ENCODE measurements around the gene GON7. TPM values are rescaled to one million over a fixed set of nuclear protein-coding genes. Genes with fewer than 3 reads are reported as not detected.
A peak's percentile ranks its signal among the peaks of the same experiment; 100 is the strongest.
"Not testable (repeated sequence)": the region's sequence is repeated elsewhere in the genome, so short reads cannot be mapped to it uniquely, and the experiment has no call there.

Gene GON7
- total RNA-seq, result 4.6 TPM

DNA sequence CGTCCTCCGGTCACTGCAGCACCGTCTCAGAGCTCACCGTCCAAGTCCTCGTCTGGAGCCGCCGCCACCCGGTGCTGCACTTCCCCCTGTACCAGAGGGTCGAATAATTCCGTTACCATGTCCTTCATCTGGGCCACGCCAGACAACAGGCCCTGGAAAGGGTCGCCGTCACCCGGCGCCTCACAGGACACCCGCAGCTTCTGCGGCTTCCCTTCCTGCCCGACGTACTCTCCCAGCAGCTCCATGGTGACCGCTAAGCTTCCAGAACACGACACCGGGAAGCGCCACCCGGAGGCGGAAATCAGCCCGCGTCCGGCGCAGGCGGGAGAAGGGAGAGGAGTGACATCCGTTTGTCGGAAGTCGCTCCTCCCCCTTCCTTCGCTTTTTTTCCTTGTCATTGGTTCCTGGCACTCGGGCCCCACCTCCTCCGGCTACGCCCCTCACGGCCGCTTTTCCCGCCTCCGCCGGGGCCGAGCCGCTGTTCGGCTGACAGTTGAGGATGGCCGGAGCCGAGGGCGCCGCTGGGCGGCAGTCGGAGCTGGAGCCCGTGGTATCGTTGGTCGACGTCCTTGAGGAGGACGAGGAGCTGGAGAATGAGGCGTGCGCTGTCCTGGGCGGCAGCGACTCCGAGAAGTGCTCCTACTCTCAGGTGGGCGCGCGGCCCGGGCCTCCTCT is at the start of gene GON7, which contains the start of gene UBR7:
Gene GON7, minus strand, starts transcription at position 273 of the 675 bp plus-strand sequence. Its CDS starts 28 bp downstream, at position 245.
Gene UBR7, plus strand, starts transcription at position 464 of the 675 bp plus-strand sequence. Its CDS starts 36 bp downstream, at position 500.
- Histone ChIP-seq H3K4me3 (ENCODE audit: low read length) (peak within 1 kb of the TSS; percentile 74), H3K4me1 (ENCODE audit: insufficient read depth, low read length) (peaks cover 44% of the 10 kb centered on the region), H3K9me3 (ENCODE audit: low read depth, low read length) (no peaks in the 10 kb centered on the region), H3K27me3 (ENCODE audit: insufficient read depth, low read length) (no peaks in the 10 kb centered on the region)

DNA sequence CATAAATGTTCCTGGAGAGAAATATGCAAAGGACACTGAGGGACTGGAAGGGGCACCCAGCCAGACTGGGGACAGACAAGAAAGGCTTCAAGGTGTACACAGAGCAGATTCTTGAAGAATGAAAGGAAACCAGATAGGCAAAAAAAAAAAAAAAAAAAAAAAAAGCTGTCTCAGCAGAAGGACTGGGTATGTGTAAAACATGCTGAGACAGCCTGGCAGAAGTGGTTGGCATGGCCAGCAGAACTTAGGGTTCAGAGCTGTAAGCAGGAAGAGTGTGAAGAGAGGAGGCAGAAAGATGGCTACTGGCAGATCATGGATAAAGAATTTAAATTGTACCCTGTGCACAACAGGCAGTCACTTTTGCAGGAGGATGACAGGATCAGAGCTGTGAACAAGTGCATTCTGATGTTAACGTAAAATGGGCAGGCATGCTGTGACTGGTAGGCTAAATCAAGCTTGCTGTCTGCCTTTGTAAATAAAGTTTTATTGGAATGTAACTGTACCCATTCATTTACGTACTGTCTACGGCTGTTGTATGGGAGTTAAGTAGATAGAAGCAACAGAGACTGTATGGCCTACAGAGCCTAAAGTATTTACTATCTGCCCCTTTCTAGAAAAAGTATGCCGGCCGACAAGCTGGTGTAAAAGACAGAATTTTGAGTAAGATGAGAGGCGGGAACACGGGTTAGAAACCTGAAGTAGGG is 42.4 kb upstream of the GON7 start:
- Histone ChIP-seq H3K4me1 (ENCODE audit: insufficient read depth, low read length) (no peaks in the 10 kb centered on the region), H3K27me3 (ENCODE audit: insufficient read depth, low read length) (no peaks in the 10 kb centered on the region), H3K9me3 (ENCODE audit: low read depth, low read length) (no peaks in the 10 kb centered on the region), H3K4me3 (ENCODE audit: low read length) (no peak overlapping the region)

GRCh38 chr14:93246534-93246933 is 39.7 kb upstream of the GON7 start:
- H3K4me3 ChIP-seq (ENCODE audit: low read length), result no peak overlapping the region
- H3K9me3 ChIP-seq (ENCODE audit: low read depth, low read length), result no peaks in the 10 kb centered on the region
- no peaks in the 10 kb centered on the region for H3K27me3 ChIP-seq (ENCODE audit: insufficient read depth, low read length)
- no peaks in the 10 kb centered on the region for H3K4me1 ChIP-seq (ENCODE audit: insufficient read depth, low read length)

DNA sequence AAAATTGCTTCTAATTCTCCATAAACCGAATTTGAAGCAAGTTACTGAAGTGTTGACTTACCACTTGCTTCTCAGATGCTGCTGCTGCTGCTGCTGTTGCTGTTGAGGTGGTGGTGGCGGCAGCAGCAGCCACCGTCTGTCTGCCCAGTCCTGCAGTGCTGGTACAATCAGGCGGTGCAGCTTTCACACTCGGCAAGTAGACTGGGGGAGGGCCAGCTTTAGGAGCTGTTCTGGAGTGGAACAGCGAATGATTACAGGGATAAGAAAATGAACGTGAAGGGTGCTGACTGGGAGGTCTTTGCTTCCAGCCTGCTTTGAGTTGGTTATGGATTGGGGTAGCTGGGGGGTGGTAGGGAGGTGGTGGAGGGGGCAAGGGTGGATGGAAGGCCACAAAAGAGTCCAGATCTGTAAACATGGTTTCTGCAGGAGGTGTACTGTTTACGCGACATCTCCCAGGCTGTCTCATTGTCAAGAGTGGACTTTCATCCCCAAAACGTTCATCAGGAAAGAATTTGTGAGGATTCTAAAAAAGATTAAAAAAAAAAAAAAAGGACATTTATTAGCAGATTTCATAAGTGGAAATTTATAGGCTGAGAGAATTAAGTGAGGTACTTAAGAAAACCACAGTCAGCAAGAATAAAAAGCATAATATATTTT is 39.0 kb upstream of the GON7 start:
- Histone ChIP-seq H3K4me1 (ENCODE audit: insufficient read depth, low read length) (no peaks in the 10 kb centered on the region), H3K4me3 (ENCODE audit: low read length) (no peak overlapping the region), H3K27me3 (ENCODE audit: insufficient read depth, low read length) (no peaks in the 10 kb centered on the region), H3K9me3 (ENCODE audit: low read depth, low read length) (no peaks in the 10 kb centered on the region)

DNA sequence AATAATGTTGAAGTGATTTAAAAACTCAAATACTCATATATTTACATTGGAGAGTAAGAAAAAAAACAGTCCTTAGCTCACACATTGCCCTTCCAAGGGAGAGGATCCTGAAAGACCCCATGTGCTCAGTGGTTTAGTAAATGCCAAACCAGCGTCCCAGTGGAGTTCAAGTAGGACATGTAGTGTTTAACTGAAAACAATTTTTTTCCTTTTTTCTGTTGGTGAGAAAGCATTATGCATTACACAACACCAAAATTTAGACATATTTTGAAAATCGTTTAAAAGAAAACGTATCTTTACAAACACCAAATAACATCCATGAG is 33.8 kb upstream of the GON7 start:
- H3K4me1 ChIP-seq (ENCODE audit: insufficient read depth, low read length), result no peaks in the 10 kb centered on the region
- no peak overlapping the region for H3K4me3 ChIP-seq (ENCODE audit: low read length)
- H3K27me3 ChIP-seq (ENCODE audit: insufficient read depth, low read length), result no peaks in the 10 kb centered on the region
- H3K9me3 ChIP-seq (ENCODE audit: low read depth, low read length), result no peaks in the 10 kb centered on the region

GRCh38 chr14:93239869-93240677 is 33.2 kb upstream of the GON7 start:
- Histone ChIP-seq H3K4me1 (ENCODE audit: insufficient read depth, low read length) (no peaks in the 10 kb centered on the region), H3K27me3 (ENCODE audit: insufficient read depth, low read length) (no peaks in the 10 kb centered on the region), H3K9me3 (ENCODE audit: low read depth, low read length) (no peaks in the 10 kb centered on the region), H3K4me3 (ENCODE audit: low read length) (no peak overlapping the region)

- H3K4me1 ChIP-seq (ENCODE audit: insufficient read depth, low read length), result no peaks in the 10 kb centered on the region
- no peaks in the 10 kb centered on the region for H3K27me3 ChIP-seq (ENCODE audit: insufficient read depth, low read length)
- no peaks in the 10 kb centered on the region for H3K9me3 ChIP-seq (ENCODE audit: low read depth, low read length)
- H3K4me3 ChIP-seq (ENCODE audit: low read length), result no peak overlapping the region
Measured at GRCh38 chr14:93234798-93235197, 27.9 kb upstream of the GON7 start.

DNA sequence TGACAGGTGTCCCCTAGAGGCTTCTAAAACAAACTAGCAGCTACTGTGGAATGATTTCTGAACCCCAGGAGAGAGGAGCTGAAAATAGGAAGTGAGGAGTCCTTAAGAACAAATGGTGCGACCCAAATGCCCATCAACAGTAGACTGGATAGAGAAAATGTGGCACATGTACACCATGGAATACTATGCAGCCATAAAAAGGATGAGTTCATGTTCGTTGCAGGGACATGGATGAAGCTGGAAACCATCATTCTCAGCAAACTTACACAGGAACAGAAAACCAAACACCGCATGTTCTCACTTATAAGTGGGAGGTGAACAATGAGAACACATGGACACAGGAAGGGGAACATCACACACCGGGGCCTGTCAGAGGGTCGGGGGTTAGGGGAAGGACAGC is 26.2 kb upstream of the GON7 start:
- not testable (repeated sequence) for H3K4me1 ChIP-seq (ENCODE audit: insufficient read depth, low read length); H3K27me3 ChIP-seq (ENCODE audit: insufficient read depth, low read length); H3K4me3 ChIP-seq (ENCODE audit: low read length); H3K9me3 ChIP-seq (ENCODE audit: low read depth, low read length)

- Histone ChIP-seq H3K4me3 (ENCODE audit: low read length) (no peak overlapping the region), H3K27me3 (ENCODE audit: insufficient read depth, low read length) (no peaks in the 10 kb centered on the region)
Measured at GRCh38 chr14:93232159-93232558, 25.3 kb upstream of the GON7 start.

DNA sequence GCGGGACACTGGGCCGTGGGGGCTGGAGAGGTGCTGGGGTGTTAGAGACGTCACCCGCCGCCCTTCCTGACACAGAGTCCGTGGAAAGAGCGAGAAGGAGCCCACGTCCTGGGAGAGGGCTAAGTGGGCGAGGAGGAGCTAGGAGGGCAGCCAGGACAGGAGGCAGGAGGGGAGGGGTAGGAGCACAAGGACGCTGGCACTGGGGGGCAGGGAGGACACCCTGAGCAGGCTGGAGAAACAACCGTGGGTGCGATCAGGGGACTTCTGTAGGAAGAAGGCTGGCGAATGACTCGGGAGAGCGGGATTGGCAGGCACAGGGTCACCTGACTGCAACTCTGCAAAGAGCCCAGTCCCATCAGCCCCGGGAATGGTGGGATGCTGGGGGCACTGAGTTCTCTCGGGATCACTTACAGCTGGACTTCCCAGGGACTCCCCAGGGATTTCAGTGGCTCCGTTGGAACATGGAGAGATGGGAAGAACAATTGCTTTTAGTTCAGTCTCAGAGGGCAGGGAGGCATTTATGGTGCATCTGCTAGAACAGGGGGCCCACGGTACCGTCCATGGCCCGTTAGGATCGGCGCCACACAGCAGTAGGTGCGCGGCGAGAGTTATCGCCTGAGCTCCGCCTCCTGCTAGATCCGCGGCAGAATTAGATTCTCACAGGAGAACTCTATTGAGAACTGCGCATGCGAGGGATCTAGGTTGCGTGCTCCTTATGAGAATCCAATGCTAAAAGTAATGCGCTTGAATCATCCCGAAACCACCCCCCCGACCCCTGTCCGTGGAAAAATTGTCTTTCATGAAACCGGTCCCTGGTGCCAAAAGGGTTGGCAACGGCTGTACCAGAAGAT is 24.5 kb upstream of the GON7 start:
- H3K4me3 ChIP-seq (ENCODE audit: low read length), result no peak overlapping the region
- no peaks in the 10 kb centered on the region for H3K9me3 ChIP-seq (ENCODE audit: low read depth, low read length)
- H3K27me3 ChIP-seq (ENCODE audit: insufficient read depth, low read length), result no peaks in the 10 kb centered on the region
- H3K4me1 ChIP-seq (ENCODE audit: insufficient read depth, low read length), result no peaks in the 10 kb centered on the region

More at GRCh38 chr14:93232159-93232558, 25.3 kb upstream of the GON7 start:
- no peaks in the 10 kb centered on the region for H3K4me1 ChIP-seq (ENCODE audit: insufficient read depth, low read length)
- H3K9me3 ChIP-seq (ENCODE audit: low read depth, low read length), result no peaks in the 10 kb centered on the region

GRCh38 chr14:93230539-93230938 is 23.7 kb upstream of the GON7 start:
- Histone ChIP-seq H3K4me3 (ENCODE audit: low read length) (no peak overlapping the region), H3K9me3 (ENCODE audit: low read depth, low read length) (no peaks in the 10 kb centered on the region), H3K27me3 (ENCODE audit: insufficient read depth, low read length) (no peaks in the 10 kb centered on the region), H3K4me1 (ENCODE audit: insufficient read depth, low read length) (no peaks in the 10 kb centered on the region)

- no peaks in the 10 kb centered on the region for H3K27me3 ChIP-seq (ENCODE audit: insufficient read depth, low read length)
- no peak overlapping the region for H3K4me3 ChIP-seq (ENCODE audit: low read length)
- H3K9me3 ChIP-seq (ENCODE audit: low read depth, low read length), result no peaks in the 10 kb centered on the region
- no peaks in the 10 kb centered on the region for H3K4me1 ChIP-seq (ENCODE audit: insufficient read depth, low read length)
Measured at GRCh38 chr14:93228550-93228949, 21.7 kb upstream of the GON7 start.

- no peaks in the 10 kb centered on the region for H3K9me3 ChIP-seq (ENCODE audit: low read depth, low read length)
Measured at GRCh38 chr14:93223565-93223964, 16.7 kb upstream of the GON7 start.

DNA sequence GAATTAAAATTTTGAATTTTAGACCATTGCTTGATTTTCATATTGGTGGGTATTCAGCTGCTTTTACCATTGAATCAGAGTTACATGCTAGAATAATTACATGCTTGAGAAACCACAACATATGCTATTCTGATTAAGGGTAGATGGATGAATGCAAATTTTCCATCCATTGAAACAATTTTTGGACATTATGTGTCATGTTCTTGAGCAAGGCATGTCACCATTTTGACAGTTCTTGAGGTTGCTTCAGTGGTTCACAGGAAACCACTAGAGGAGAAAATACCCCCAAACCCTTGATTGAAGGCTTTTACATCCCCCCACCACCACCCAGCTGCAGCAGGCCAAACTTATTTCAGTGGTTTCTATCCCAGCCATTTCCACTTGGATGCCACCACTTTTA is 13.6 kb upstream of the GON7 start:
- Histone ChIP-seq H3K4me3 (ENCODE audit: low read length) (no peak overlapping the region), H3K27me3 (ENCODE audit: insufficient read depth, low read length) (no peaks in the 10 kb centered on the region), H3K9me3 (ENCODE audit: low read depth, low read length) (no peaks in the 10 kb centered on the region)

More at GRCh38 chr14:93223565-93223964, 16.7 kb upstream of the GON7 start:
- no peaks in the 10 kb centered on the region for H3K27me3 ChIP-seq (ENCODE audit: insufficient read depth, low read length)
- H3K4me3 ChIP-seq (ENCODE audit: low read length), result no peak overlapping the region
- H3K4me1 ChIP-seq (ENCODE audit: insufficient read depth, low read length), result no peaks in the 10 kb centered on the region

More for the DNA sequence above, 13.6 kb upstream of the GON7 start:
- H3K4me1 ChIP-seq (ENCODE audit: insufficient read depth, low read length), result no peaks in the 10 kb centered on the region

All from mononuclear cell (primary cell).